ENCODE measurements around the gene ZMYND11.

DNA sequence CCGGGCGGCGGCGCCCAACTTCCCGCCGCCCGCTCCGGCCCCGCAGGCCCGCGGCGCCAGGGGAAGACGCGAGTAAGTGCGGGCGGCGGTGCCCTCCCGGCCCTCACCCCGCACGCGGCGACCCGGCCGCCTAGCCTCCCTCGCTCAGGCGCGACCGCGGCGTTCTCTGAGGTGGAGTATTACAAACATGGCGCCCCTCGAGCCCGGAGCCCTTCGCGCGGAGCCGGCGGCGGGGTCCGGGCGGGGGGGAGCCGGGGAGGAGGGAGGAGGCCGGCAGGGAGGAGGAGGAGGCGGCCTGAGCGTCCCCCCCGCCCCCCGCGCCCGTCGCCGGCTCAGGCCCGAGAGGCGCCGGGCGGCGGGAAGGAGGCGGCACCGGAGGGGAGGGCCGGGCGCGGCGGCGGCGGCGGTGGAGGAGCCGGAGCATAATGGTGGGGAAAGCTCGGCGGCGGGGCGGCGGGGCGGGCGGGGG lies at the start of gene ZMYND11:
- TF ChIP-seq POLR2A (IDR thresholded peaks at IDR 0.05): no peak
- TF ChIP-seq, protein P1, sequence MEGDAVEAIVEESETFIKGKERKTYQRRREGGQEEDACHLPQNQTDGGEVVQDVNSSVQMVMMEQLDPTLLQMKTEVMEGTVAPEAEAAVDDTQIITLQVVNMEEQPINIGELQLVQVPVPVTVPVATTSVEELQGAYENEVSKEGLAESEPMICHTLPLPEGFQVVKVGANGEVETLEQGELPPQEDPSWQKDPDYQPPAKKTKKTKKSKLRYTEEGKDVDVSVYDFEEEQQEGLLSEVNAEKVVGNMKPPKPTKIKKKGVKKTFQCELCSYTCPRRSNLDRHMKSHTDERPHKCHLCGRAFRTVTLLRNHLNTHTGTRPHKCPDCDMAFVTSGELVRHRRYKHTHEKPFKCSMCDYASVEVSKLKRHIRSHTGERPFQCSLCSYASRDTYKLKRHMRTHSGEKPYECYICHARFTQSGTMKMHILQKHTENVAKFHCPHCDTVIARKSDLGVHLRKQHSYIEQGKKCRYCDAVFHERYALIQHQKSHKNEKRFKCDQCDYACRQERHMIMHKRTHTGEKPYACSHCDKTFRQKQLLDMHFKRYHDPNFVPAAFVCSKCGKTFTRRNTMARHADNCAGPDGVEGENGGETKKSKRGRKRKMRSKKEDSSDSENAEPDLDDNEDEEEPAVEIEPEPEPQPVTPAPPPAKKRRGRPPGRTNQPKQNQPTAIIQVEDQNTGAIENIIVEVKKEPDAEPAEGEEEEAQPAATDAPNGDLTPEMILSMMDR (IDR thresholded peaks at IDR 0.05): no peak

Measured in stomach (tissue), 4 donors.